Gastroesophageal sphincter (tissue), 3 donors: ENCODE results near the gene RTBDN.

Experiments used
- POLR2A ChIP-seq, 2 donors: fragments of 450-650 bp; IDR thresholded peaks; one replicate each; pipeline ENCODE4 v1.6.1; 2017; ENCODE audit warnings: antibody characterized with exemption in 2 of 2, mild to moderate bottlenecking in 2 of 2, moderate library complexity in 1 of 2
- TF ChIP-seq, protein P1 (sequence below), 4 experiments: fragments of 200-600 bp in 2 of 4; fragments of 450-650 bp in 2 of 4; sonication (generic) in 1 of 4; IDR thresholded peaks; one replicate each; pipeline ENCODE4 v1.5.1; 2017 to 2019; ENCODE audit warnings: antibody characterized with exemption in 4 of 4, mild to moderate bottlenecking in 2 of 4, moderate library complexity in 2 of 4

- TF ChIP-seq, protein P1, sequence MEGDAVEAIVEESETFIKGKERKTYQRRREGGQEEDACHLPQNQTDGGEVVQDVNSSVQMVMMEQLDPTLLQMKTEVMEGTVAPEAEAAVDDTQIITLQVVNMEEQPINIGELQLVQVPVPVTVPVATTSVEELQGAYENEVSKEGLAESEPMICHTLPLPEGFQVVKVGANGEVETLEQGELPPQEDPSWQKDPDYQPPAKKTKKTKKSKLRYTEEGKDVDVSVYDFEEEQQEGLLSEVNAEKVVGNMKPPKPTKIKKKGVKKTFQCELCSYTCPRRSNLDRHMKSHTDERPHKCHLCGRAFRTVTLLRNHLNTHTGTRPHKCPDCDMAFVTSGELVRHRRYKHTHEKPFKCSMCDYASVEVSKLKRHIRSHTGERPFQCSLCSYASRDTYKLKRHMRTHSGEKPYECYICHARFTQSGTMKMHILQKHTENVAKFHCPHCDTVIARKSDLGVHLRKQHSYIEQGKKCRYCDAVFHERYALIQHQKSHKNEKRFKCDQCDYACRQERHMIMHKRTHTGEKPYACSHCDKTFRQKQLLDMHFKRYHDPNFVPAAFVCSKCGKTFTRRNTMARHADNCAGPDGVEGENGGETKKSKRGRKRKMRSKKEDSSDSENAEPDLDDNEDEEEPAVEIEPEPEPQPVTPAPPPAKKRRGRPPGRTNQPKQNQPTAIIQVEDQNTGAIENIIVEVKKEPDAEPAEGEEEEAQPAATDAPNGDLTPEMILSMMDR (IDR thresholded peaks at IDR 0.05): no peak
- TF ChIP-seq POLR2A (IDR thresholded peaks at IDR 0.05): no peak
These were observed 33.4 kb downstream of the RTBDN start for GRCh38 chr19:12800923-12801465.
